Suppressor macrophage (primary cell): ENCODE data around the gene DPAGT1.
"Not testable (repeated sequence)": the region's sequence is repeated elsewhere in the genome, so short reads cannot be mapped to it uniquely, and the experiment has no call there.

ENCODE experiments used
- DNase-seq, 4 experiments: peaks; one replicate each; pipeline ENCODE4 v3.0.0-alpha.2; 2020 to 2022
- total RNA-seq, 17 experiments: gene quantifications; one replicate each; lab custom pipeline; 2026; ENCODE audit warnings: mixed read lengths in 6 of 17, inconsistent platforms in 3 of 17; lab: John Stamatoyannopoulos, UW

DPAGT1 gene
- 13.2 to 35.7 (median 22.5) reads per million in 17 experiments for total RNA-seq

DNA sequence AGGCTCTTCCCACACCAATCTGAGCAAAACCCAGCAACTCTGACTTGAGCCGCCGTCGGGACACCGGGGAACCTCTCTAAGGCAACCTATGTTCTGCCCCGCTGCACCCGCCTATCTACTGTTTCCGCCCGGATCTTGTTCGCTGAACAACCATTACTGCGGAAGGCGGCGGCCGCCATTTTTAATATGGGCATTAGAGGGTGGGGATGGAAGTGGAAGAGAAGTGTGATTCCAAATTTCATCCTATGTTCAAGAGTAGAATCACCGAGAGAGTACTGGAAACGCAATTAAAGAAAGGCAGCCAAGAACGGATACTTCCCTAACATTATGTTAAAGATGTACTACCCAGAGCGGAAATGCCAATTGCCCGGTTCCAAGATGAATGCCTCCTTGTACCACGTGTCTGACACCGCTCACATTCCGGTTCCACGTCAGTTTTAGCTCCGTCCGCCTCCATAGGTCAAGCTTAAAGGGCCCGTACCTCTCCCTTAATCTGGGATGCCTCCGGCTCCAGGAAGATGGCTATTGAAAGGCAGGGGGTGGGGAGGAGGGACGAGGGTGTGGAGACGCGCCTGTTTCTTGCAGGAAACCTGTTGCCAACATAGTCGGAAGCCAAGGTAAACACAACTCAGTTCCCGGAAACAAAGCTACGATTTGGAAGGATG is at the start of gene DPAGT1:
Gene DPAGT1 (minus strand): TSS at position 95 of the 665 bp plus-strand sequence. CDS start 198 bp downstream, outside the sequence.
- peak; percentile 89 to 96 (median 94) for DNase-seq

DNA sequence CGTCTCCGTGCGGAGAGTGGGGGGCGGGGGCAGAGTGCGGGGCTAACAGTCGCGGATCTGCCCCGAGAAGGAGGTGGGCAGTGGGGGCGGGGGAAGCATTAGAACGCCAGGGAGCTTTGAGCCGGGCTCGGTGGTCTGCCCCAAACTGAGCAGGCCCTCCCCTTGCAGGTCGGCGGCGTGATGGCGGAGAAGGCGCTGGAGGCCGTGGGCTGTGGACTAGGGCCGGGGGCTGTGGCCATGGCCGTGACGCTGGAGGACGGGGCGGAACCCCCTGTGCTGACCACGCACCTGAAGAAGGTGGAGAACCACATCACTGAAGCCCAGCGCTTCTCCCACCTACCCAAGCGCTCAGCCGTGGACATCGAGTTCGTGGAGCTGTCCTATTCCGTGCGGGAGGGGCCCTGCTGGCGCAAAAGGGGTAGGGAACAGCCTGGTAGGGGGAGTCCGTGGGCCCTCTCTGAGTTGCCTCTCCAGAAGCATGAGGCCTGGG is 48.2 kb upstream of the DPAGT1 start:
- DNase-seq, result no peak

- DNase-seq, result peak in 3 of 4 experiments; percentile 26 to 47 (median 39)
Observed at GRCh38 chr11:119149018-119149785, 47.5 kb upstream of the DPAGT1 start, which contains the start of gene ABCG4. Gene ABCG4 (plus strand): TSS chr11:119149052. CDS start chr11:119149966, 914 bp downstream.

GRCh38 chr11:119148720-119149017 is 47.0 kb upstream of the DPAGT1 start:
- DNase-seq, result no peak

DNA sequence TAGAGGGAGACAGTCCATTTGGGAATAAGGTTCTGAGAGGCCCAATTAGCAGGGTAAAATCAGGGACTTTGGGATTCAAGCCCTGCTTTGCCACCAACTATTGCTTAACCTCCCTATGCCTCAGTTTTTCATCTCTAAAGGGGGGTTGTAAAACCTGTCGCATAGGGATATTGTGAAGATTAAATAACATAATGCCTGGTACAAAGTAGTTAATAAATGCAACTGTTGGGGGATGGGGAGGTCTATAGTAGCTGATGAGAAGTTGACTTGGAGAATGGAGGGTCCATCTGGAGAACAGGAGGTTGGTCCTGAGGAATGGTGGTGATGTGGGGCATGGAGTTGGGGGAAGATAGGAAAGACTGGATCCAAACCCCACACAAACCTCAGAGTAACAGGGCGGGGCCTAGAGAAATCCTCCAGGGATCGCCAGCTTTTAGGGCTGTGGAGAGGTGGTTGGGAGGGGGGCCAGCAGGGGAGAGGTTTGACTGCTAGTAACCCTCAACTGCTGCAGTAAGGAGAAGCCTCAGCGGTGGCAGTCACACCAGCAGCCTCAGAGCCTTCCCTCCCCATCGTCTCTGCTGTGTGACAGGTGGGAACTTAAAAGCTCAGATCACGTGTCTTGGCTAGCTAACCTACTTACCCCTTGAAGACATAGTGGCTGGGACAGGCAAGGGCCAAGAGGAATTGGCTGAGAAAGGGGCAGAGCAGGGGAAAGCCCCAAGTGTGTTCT is 46.1 kb upstream of the DPAGT1 start:
- DNase-seq, result no peak

GRCh38 chr11:119145551-119145950 is 43.9 kb upstream of the DPAGT1 start:
- no peak for DNase-seq

DNA sequence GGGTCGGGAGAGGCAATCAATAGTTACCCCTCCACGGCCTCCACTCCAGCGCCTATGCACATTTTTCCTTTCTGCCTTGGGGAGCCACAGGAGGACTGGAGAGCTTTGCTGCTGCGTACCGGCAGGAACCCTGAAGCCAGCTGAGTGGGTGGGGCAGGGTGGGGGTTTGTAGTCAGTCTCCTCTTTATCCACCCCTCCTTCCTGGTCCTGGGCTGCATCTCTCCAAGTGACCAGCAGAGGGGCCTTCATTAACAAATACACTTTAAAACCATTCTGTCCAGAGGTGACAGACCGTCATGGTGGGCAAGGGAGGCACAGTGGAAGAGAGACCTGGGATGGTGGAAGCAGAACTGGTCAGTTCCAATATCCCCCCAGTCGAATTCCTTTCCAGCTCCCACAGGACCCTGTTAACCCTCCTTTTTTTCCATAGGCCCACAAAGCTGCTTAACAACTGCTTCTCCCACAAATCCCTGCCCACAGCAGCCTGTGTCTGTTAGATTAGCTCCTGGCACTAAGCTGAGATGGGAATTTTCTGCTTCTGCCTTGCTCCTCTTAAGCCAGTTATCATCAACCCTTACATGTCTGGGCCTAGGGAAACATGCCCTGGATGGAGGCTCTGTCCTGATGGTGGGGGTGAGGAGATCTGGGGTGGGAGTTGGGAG is 43.3 kb upstream of the DPAGT1 start:
- peak; percentile 65 to 81 (median 76) for DNase-seq

DNA sequence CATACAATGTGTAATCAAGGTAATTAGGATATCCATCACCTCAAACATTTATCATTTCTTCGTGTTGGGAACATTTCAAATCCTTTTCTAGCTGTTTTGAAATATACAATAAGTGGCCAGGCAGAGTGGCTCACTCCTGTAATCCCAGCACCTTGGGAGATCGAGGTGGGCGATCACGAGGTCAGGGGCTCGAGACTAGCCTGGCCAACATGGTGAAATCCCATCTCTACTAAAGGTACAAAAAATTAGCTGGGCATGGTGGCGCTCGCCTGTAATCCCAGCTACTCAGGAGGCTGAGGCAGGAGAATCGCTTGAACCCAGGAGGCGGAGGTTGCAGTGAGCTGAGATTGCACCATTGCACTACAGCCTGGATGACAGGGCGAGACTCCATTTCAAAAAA is 37.6 kb upstream of the DPAGT1 start:
- not testable (repeated sequence) for DNase-seq

DNA sequence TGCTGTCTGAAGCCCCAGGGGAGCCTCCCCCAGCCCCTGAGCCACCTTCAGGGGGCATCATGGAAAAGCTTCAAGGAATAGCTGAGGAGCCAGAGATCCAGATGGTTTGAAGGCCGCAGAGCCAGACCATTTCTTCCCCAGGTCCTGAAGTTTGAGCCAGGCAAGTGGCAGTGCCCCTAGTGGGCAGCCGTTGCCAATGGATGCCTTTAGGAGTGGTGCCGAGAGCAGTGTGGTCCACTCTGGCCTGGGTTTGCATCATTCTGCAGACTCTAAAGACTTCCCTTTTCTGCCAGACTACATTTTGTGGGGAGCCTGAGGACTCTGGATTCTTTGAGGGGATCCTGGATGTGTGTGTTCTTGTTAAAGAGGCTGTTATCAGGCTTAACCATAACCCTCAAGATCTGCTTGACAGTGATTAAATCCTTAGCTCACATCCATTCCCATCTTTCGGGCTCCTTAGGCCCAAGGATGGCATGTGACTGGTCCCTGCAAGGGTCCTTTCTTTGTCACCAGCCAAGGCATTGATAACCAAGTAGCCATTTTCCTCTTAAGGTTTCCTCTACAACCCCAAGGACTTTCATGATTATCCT is 32.8 kb upstream of the DPAGT1 start:
- DNase-seq, result peak; percentile 59 to 78 (median 71)

DNA sequence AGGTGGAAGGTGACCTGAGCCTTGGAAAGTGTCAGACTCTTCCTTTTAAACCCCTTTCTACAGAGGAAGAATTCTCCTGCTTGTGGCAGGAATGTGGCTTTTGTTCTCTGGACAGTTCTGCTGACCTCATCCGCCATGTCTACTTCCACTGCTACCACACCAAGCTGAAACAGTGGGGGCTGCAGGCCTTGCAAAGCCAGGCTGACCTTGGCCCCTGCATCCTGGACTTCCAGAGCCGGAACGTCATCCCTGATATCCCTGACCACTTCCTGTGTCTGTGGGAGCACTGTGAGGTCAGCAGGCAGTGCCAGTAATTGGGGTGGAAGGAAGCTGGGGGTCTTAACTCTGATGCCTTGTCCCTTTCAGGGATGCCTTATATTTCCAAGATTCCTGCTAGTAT is 29.0 kb upstream of the DPAGT1 start:
- DNase-seq, result no peak

DNA sequence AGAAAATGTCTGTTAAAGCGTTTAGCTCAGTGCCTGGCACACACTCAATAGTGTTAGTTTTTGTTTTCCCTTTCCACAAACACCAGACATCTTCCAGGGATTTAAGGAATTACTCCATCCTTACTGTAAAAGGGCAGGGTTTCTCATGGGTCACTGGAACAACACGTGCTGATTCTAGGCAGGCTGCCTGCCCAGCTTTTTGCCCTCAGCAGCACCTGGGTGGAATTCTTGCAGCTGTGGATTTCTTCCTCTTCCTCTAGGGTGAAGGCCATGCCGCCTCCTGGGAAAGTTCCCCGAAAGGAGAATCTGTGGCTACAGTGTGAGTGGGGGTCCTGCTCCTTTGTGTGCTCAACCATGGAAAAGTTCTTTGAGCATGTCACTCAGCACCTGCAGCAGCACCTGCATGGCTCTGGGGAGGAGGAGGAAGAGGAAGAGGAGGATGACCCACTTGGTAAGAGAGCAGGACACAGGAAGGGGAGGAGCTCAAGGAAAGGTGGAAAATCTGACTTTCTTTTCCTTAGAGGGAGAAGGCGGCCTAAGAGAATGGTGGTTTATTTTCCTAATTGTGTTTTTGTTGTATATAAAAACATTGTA is 25.1 kb upstream of the DPAGT1 start:
- DNase-seq, result no peak

DNA sequence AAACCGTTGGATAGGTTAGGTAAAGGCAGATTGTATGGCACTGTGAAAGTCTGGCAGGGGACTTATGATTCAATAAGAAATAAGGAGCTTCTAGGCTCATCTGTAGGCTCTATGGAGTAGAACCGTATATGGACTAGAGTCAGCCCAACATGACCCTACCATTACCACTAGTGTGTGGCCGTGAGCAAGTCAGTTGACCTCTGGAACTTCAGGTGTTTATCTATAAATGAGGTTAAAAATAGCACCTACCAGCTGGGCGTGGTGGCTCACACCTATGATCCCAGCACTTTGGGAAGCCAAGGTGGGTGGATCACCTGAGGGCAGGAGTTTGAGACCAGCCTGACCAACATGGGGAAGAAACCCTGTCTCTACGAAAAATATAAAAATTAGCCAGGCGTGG is 24.2 kb upstream of the DPAGT1 start:
- DNase-seq, result no peak

GRCh38 chr11:119121811-119122124 is 20.1 kb upstream of the DPAGT1 start:
- peak in 1 of 4 experiments; percentile 33 for DNase-seq

DNA sequence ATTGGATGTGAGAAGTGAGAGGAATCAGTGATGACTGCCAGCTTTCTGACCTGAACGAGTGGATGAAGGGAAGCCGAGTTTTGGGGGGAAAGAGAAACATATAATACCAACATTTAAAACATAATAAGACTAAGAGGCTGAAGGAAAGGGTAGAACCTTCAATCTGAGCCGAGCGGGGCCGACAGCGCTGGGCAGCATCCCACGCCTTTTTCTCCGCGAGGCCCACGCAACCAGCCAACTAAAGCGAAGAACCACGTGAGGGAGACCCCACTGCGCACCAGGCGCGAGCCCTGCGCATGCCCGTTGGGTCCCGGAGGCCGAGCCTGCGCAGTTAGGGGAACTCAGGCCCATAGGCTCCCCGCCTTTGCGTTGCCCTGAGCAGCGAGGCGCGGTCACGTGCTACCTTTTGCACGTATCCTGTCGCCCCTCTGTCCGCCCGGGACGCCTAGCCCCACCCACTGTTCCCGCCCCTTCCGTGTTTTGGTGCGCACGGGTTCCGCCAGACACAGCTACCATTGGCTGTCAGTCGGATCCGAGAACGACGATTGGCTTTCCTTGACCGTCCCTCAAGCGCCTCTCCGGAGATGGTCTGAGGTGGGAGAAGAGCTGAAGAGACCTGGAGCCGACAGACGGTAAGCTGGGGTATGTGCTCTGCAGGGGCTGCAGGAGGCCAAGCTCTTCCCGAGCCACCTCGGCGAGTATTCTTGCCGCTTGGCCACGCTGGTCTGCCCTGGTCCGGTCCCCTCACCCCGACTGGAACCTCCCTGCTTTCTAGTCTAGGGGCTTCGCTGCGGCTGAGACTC is 19.6 kb upstream of the DPAGT1 start, which contains the start of gene HINFP:
Gene HINFP (plus strand): TSS at position 573 of the 803 bp plus-strand sequence. CDS start 5,365 bp downstream, outside the sequence.
- DNase-seq, result peak; percentile 99

- peak in 1 of 4 experiments; percentile 7 for DNase-seq
Observed at GRCh38 chr11:119120639-119121007, 19.0 kb upstream of the DPAGT1 start.

DNA sequence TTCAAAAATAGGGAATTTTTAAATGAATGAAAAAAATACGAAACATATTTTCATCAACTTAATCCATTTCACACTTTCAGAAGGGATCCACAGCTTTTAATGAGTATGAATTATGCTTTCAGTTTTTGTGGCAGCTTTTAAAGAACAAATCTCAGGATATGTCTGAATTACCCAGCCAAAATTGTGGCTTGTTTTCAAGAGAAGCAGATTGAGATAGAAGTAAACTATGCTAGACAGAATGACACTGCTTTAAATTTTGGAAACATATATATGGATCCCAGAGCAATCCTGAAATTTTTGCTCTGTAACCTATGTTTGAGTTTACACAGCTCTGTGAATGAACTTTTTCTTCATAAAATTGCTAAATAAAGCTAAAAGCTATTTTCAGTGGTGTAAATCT is 17.3 kb upstream of the DPAGT1 start:
- DNase-seq, result no peak

DNA sequence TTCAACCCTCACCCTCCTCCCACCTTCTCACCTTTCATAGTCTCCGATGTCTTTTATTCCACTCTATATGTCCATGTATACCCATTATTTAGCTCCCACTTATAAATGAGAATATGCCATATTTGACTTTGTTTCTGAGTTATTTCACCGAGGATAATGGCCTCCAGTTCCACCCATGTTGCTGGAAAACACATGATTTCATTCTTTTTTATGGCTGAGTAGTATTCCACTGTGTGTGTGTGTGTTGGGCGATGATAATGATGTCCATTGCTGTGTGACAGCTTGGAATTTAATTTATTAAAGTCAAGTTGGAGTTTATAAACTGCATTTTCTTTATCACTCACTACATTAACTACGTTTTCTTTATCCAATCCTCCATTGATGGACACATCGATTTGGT is 16.6 kb upstream of the DPAGT1 start:
- no peak for DNase-seq

GRCh38 chr11:119117004-119117706 is 15.5 kb upstream of the DPAGT1 start:
- DNase-seq, result peak in 2 of 4 experiments; percentile 34 to 37

DNA sequence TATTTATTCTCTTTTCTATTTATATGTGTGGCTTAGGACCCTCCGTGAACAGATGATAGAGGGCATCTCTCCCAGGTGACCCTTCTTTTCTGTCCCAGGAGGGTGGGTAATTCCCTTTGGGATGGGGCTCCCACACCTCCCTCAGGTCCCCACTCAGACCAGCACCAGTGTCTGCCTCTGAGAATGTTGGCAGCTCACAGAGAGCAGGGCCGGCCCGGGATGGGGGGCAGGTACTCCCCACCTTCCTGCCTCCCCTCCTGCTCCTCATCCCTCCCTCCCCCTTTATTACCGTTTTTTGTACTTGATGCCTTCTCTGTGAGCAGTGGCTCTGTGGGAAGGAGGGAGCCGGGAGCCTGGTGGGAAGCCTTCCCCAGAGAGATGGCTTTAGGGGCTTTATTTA is 14.9 kb upstream of the DPAGT1 start:
- DNase-seq, result no peak

DNA sequence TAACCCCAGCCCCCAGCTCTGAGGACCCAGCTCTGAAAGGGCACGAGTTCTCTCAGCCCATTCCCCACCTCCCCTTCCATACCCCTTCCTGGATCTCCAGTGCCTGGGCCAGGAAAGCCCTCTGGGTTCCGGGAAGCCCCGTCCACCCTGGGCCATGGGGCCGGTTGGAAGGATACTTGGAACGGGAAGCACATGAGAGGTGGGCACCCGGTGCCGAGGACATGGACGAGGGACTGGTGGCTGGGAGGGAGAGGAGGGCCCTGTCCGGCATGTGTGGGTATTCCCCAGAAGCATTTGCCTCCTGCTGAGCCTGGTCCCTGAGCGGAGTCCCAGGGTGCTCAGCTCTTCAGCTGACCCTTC is 14.6 kb upstream of the DPAGT1 start:
- DNase-seq, result no peak
